GM12878 (cell line): ENCODE measurements around the gene CHST15.

Experiments
- USF2 ChIP-seq: IDR thresholded peaks from 2 replicates; pipeline ENCODE4 v1.6.1; 2011; ENCODE audit warnings: low read depth, low read length, improper control_type of control experiment, borderline replicate concordance
- TF ChIP-seq, protein P1 (sequence below): IDR thresholded peaks from 2 replicates; pipeline ENCODE4 v1.6.1; 2012; ENCODE audit warnings: mild to moderate bottlenecking, low read depth, low read length

DNA sequence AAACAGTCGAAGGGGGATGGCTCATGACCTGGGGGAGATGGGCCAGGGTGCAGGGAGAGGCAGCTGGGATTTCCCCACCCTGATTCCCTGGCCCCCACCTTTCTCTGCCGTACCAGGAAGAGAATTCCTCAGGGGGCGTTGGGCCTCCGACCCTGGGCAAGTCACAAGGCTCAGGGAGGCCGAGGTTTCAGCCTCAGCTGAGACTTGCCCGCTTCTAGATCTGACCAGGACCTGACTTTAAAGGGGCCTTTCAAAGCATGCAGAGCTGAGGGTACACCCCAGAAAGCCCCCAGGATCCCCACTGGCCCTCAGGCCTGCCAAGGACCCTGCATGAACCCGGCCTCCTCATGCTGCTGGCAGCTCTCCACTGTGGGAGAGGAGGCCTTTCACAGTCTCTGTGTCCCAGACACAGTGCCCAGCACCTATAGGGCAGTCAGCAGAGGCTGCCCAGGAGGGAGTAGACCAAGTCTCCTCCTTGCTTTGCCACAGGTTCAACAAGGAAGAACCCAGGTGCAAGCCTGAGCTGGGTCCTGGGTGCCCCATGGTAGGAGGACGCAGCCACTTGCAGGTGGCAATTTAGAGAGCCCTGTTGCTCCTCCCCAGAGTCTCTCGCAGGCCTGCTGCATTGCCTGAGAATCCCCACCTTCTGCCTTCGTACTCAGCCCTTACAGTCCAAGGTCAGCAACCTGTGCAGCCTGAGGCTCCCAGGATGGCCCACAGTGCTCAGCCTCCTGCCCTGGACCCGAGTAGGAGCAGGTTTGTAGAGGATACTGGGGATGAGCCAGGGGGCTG is 89.3 kb downstream of the CHST15 start:
- TF ChIP-seq, protein P1, sequence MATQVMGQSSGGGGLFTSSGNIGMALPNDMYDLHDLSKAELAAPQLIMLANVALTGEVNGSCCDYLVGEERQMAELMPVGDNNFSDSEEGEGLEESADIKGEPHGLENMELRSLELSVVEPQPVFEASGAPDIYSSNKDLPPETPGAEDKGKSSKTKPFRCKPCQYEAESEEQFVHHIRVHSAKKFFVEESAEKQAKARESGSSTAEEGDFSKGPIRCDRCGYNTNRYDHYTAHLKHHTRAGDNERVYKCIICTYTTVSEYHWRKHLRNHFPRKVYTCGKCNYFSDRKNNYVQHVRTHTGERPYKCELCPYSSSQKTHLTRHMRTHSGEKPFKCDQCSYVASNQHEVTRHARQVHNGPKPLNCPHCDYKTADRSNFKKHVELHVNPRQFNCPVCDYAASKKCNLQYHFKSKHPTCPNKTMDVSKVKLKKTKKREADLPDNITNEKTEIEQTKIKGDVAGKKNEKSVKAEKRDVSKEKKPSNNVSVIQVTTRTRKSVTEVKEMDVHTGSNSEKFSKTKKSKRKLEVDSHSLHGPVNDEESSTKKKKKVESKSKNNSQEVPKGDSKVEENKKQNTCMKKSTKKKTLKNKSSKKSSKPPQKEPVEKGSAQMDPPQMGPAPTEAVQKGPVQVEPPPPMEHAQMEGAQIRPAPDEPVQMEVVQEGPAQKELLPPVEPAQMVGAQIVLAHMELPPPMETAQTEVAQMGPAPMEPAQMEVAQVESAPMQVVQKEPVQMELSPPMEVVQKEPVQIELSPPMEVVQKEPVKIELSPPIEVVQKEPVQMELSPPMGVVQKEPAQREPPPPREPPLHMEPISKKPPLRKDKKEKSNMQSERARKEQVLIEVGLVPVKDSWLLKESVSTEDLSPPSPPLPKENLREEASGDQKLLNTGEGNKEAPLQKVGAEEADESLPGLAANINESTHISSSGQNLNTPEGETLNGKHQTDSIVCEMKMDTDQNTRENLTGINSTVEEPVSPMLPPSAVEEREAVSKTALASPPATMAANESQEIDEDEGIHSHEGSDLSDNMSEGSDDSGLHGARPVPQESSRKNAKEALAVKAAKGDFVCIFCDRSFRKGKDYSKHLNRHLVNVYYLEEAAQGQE: no peak
- TF ChIP-seq USF2: no peak
